K562 (cell line): ENCODE results near the gene GABARAPL2. TPM values are rescaled to one million over a fixed set of nuclear protein-coding genes. Genes with fewer than 3 reads are reported as not detected.
A peak's percentile ranks its signal among the peaks of the same experiment; 100 is the strongest.

Experiments
- C11orf30 ChIP-seq: fragments of 450-650 bp; IDR thresholded peaks from 2 replicates; pipeline ENCODE4 v1.6.1; 2016; ENCODE audit warnings: low read depth, mild to moderate bottlenecking
- EHMT2 ChIP-seq: fragments of 450-650 bp; IDR thresholded peaks from 2 replicates; pipeline ENCODE4 v1.6.1; 2018; ENCODE audit warnings: antibody characterized with exemption
- KAT2B ChIP-seq: IDR thresholded peaks from one replicate; pipeline ENCODE4 v1.6.1; 2012; ENCODE audit warnings: low read depth, mild to moderate bottlenecking, control low read depth, inconsistent platforms, low read length, moderate library complexity
- KDM5B ChIP-seq: fragments of 200-600 bp; sonication (generic); IDR thresholded peaks from 2 replicates; pipeline ENCODE4 v1.6.1; 2012; ENCODE audit warnings: low read depth, mild to moderate bottlenecking, moderate library complexity, low read length, control low read depth, inconsistent platforms; ENCODE audit not compliant: insufficient replicate concordance
- NBN ChIP-seq: fragments of 450-650 bp; IDR thresholded peaks from 2 replicates; pipeline ENCODE4 v1.6.1; 2016; ENCODE audit warnings: low read depth, mild to moderate bottlenecking
- PHTF2 ChIP-seq: fragments of 250-450 bp; sonication (Bioruptor Pico); IDR thresholded peaks from 2 replicates; pipeline ENCODE4 v1.5.0; 2021; ENCODE audit warnings: mild to moderate bottlenecking
- SAP30 ChIP-seq: fragments of 200-600 bp; sonication (generic); IDR thresholded peaks from 2 replicates; pipeline ENCODE4 v1.6.1; 2012; ENCODE audit warnings: borderline replicate concordance, low read depth, mild to moderate bottlenecking, moderate library complexity, low read length, control low read depth, inconsistent platforms; ENCODE audit not compliant: insufficient read depth, poor library complexity, severe bottlenecking
- ZNF3 ChIP-seq: fragments of 250-450 bp; sonication (Bioruptor Pico); IDR thresholded peaks from 2 replicates; pipeline ENCODE4 v1.5.0; 2021; ENCODE audit warnings: mild to moderate bottlenecking, moderate library complexity
- ZNF408 ChIP-seq: fragments of 250-450 bp; sonication (Bioruptor Pico); IDR thresholded peaks from 2 replicates; pipeline ENCODE4 v1.4.0; 2020; ENCODE audit warnings: low read depth, mild to moderate bottlenecking, moderate library complexity
- ZNF75A ChIP-seq: fragments of 450-650 bp; formaldehyde crosslinking; IDR thresholded peaks from 2 replicates; pipeline ENCODE4 v1.4.0; 2020; ENCODE audit warnings: mild to moderate bottlenecking
- polyA plus RNA-seq, 8 experiments: library from polyadenylated mRNA; depleted of rRNA in 4 of 8; stranded (reverse) in 5 of 8; unstranded in 3 of 8; fragments of >200 nt; fragmentation: Nextera tagmentation in 2 of 8; fragmentation: Illumina TruSeq in 1 of 8; extraction: Ambion mirVana in 2 of 8; extraction: Trizol in 1 of 8; gene quantifications; 2 replicates each; pipeline versions ENCODE4 v1.2.1 to v1.2.3, GENCODE V29; 2011 to 2014; ENCODE audit warnings: inconsistent platforms in 1 of 8, missing spikeins in 1 of 8
- total RNA-seq, 7 experiments: library from RNA; depleted of rRNA in 6 of 7; stranded (reverse); fragments of >200 nt in 6 of 7; fragmentation: Illumina TruSeq in 2 of 7; extraction: Trizol in 2 of 7; gene quantifications; 2 replicates each; pipeline versions ENCODE4 v1.2.1 to v1.2.3, GENCODE V29; 2011 to 2021; ENCODE audit warnings: low replicate concordance in 1 of 7
- TF ChIP-seq, protein P1 (sequence below): fragments of 200-800 bp; sonication (Bioruptor generic); IDR thresholded peaks from 2 replicates; pipeline ENCODE4 v1.6.1; 2017; ENCODE audit warnings: missing genetic modification characterization, missing compliant biosample characterization
- TF ChIP-seq, protein P2 (sequence below): fragments of 250-450 bp; sonication (Bioruptor Pico); IDR thresholded peaks from 2 replicates; pipeline ENCODE4 v1.6.1; 2021; ENCODE audit warnings: mild to moderate bottlenecking
- TF ChIP-seq, protein P3 (sequence below): sonication (generic); formaldehyde crosslinking; IDR thresholded peaks from 2 replicates; pipeline ENCODE4 v1.8.1; 2023; ENCODE audit warnings: mild to moderate bottlenecking, missing genetic modification reagents
- TF ChIP-seq, protein P4 (sequence below): fragments of 250-450 bp; sonication (Bioruptor Pico); IDR thresholded peaks from 2 replicates; pipeline ENCODE4 v1.8.0; 2022; ENCODE audit warnings: moderate library complexity, mild to moderate bottlenecking, inconsistent platforms
- TF ChIP-seq, protein P5 (sequence below): IDR thresholded peaks from 3 replicates; pipeline ENCODE4 v1.6.1; 2011; ENCODE audit warnings: borderline replicate concordance, mild to moderate bottlenecking; ENCODE audit not compliant: insufficient read length, insufficient read depth
- TF ChIP-seq, protein P6 (sequence below): sonication (generic); formaldehyde crosslinking; IDR thresholded peaks from 2 replicates; pipeline ENCODE4 v1.4.0; 2020; ENCODE audit warnings: mild to moderate bottlenecking, missing genetic modification reagents

Gene GABARAPL2
- total and polyA plus RNA-seq, 9 of the 15 experiments (the other 6 are each of a cell fraction or from before 2014, with no cell fraction given) = 42.1 to 288 (median 91.8) TPM

DNA sequence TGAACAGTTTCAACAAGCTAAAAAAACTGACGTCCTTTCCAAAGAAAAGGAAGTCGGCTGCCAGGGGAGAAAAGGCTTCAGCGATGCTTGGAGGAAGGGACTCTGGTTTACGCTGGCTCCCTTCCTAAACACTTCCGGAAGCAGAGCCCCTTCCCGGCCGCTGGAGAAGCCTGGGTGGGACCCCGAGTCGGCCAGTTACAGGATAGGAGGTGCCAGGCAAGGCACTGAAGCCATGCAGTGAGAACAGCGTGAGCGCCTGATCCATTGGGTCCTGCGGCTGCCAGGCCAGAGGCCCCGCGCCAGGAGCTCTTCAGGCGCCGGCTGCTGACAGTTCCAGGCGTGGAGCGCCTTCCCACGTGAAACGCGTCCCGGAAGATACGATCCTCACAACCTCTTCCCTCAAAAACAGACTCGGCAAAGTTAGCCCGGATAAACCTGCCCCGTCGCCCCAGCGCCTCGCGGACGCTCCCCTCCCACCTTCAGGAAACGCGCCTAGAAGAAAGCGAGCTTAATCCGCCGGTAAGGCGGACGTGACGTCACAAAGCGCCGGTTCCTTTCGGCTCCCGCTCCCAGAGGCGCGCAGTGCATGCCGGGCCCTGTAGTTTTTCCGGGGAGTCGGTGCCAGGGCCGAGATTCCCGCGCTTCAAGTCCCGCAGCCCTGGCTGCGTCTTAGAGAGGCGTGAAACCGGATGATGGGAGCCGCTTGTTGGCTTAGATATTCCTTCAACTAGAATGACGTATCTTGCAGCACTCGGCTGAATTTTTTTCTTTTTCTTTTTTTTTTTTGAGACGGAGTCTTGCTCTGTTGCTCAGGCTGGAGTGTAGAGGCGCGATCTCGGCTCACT is 56.8 kb downstream of the GABARAPL2 start, which contains the start of gene ADAT1 (continued):
- no peak for TF ChIP-seq ZNF408 (CRISPR knock-in tag)
- no peak for TF ChIP-seq KAT2B
- TF ChIP-seq, protein P1, sequence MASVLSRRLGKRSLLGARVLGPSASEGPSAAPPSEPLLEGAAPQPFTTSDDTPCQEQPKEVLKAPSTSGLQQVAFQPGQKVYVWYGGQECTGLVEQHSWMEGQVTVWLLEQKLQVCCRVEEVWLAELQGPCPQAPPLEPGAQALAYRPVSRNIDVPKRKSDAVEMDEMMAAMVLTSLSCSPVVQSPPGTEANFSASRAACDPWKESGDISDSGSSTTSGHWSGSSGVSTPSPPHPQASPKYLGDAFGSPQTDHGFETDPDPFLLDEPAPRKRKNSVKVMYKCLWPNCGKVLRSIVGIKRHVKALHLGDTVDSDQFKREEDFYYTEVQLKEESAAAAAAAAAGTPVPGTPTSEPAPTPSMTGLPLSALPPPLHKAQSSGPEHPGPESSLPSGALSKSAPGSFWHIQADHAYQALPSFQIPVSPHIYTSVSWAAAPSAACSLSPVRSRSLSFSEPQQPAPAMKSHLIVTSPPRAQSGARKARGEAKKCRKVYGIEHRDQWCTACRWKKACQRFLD (CRISPR knock-in tag) = peak; percentile 90
- TF ChIP-seq, protein P2, sequence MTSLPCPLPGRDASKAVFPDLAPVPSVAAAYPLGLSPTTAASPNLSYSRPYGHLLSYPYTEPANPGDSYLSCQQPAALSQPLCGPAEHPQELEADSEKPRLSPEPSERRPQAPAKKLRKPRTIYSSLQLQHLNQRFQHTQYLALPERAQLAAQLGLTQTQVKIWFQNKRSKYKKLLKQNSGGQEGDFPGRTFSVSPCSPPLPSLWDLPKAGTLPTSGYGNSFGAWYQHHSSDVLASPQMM (CRISPR knock-in tag) = no peak
- TF ChIP-seq, protein P3, sequence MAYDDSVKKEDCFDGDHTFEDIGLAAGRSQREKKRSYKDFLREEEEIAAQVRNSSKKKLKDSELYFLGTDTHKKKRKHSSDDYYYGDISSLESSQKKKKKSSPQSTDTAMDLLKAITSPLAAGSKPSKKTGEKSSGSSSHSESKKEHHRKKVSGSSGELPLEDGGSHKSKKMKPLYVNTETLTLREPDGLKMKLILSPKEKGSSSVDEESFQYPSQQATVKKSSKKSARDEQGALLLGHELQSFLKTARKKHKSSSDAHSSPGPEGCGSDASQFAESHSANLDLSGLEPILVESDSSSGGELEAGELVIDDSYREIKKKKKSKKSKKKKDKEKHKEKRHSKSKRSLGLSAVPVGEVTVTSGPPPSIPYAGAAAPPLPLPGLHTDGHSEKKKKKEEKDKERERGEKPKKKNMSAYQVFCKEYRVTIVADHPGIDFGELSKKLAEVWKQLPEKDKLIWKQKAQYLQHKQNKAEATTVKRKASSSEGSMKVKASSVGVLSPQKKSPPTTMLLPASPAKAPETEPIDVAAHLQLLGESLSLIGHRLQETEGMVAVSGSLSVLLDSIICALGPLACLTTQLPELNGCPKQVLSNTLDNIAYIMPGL (CRISPR knock-in tag) = peak; percentile 43; the same call in 1 of the 2 replicates
- TF ChIP-seq EHMT2 = no peak
- TF ChIP-seq, protein P4, sequence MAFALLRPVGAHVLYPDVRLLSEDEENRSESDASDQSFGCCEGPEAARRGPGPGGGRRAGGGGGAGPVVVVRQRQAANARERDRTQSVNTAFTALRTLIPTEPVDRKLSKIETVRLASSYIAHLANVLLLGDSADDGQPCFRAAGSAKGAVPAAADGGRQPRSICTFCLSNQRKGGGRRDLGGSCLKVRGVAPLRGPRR (CRISPR knock-in tag) = no peak
- no peak for TF ChIP-seq PHTF2 (CRISPR knock-in tag)
- TF ChIP-seq, protein P5, sequence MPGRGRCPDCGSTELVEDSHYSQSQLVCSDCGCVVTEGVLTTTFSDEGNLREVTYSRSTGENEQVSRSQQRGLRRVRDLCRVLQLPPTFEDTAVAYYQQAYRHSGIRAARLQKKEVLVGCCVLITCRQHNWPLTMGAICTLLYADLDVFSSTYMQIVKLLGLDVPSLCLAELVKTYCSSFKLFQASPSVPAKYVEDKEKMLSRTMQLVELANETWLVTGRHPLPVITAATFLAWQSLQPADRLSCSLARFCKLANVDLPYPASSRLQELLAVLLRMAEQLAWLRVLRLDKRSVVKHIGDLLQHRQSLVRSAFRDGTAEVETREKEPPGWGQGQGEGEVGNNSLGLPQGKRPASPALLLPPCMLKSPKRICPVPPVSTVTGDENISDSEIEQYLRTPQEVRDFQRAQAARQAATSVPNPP = no peak
- TF ChIP-seq ZNF75A (CRISPR knock-in tag) = no peak
- TF ChIP-seq NBN = peak; percentile 99
- TF ChIP-seq, protein P6, sequence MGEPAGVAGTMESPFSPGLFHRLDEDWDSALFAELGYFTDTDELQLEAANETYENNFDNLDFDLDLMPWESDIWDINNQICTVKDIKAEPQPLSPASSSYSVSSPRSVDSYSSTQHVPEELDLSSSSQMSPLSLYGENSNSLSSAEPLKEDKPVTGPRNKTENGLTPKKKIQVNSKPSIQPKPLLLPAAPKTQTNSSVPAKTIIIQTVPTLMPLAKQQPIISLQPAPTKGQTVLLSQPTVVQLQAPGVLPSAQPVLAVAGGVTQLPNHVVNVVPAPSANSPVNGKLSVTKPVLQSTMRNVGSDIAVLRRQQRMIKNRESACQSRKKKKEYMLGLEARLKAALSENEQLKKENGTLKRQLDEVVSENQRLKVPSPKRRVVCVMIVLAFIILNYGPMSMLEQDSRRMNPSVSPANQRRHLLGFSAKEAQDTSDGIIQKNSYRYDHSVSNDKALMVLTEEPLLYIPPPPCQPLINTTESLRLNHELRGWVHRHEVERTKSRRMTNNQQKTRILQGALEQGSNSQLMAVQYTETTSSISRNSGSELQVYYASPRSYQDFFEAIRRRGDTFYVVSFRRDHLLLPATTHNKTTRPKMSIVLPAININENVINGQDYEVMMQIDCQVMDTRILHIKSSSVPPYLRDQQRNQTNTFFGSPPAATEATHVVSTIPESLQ = peak; percentile 27; the same call in 1 of the 2 replicates
- peak; percentile 67; the same call in 1 of the 2 replicates for TF ChIP-seq C11orf30
- peak; percentile 97 for TF ChIP-seq SAP30
- TF ChIP-seq ZNF3 = no peak
- peak; percentile 85 for TF ChIP-seq KDM5B
